Renal cortex interstitium (tissue), 11 donors: ENCODE measurements around the gene BAZ1A. TPM values are rescaled to one million over a fixed set of nuclear protein-coding genes. Genes with fewer than 3 reads are reported as not detected.
"Not testable (repeated sequence)": the region's sequence is repeated elsewhere in the genome, so short reads cannot be mapped to it uniquely, and the experiment has no call there.

Source experiments
- DNase-seq, 11 donors: peaks; one replicate each; pipeline ENCODE4 v3.0.0-alpha.2; 2013; ENCODE audit warnings: low read depth in 9 of 11, low spot score in 4 of 11; ENCODE audit errors: extremely low read depth in 1 of 11
- polyA plus RNA-seq, 3 donors: library from polyadenylated mRNA; unstranded; fragments of 120-200 nt; gene quantifications; one replicate each; pipeline ENCODE4 v1.2.1, GENCODE V29; 2013; ENCODE audit not compliant: insufficient read length in 3 of 3

BAZ1A gene
- polyA plus RNA-seq, 3 donors, result 25.2 to 29.7 (median 29.4) TPM

DNA sequence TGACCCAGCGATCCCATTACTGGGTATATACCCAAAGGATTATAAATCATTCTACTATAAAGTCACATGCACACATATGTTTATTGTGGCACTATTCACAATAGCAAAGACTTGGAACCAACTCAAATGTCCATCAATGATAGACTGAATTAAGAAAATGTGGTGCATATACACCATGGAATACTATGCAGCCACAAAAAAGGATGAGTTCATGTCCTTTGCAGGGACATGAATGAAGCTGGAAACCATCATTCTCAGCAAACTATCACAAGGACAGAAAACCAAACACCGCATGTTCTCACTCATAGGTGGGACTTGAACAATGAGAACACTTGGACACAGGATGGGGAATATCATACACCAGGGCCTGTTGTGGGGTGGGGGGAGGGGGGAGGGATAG, 76.3 kb downstream of the BAZ1A start:
- DNase-seq, result not testable (repeated sequence)

DNA sequence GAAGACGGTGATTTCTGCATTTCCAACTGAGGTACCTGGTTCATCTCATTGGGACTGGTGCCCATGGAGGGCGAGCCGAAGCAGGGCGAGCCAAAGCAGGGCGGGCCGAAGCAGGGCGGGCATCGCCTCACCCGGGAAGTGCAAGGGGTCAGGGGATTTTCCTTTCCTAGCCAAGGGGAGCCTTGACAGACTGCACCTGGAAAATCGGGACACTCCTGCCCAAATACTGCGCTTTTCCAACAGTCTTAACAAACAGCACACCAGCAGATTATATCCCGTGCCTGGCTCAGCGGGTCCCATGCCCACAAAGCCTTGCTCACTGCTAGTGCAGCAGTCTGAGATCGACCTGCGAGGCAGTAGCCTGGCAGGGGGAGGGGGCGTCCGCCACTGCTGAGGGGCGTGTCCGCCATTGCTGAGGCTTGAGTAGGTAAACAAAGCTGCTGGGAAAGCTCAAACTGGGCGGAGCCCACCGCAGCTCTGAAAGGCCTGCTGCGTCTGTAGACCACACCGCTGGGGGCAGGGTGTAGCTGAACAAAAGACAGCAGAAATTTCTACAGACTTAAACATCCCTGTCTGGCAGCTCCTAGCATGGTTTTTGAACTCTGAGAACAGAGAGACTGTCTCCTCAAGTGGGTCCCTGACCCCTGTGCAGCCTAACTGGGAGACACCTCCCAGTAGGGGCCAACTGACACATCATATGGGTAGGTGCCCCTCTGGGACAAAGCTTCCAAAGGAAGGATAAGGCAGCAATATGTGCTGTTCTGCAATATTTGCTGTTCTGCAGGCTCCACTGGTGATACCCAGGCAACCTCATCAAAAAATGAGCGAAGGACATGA, 77.2 kb downstream of the BAZ1A start:
- DNase-seq, result no peak

DNA sequence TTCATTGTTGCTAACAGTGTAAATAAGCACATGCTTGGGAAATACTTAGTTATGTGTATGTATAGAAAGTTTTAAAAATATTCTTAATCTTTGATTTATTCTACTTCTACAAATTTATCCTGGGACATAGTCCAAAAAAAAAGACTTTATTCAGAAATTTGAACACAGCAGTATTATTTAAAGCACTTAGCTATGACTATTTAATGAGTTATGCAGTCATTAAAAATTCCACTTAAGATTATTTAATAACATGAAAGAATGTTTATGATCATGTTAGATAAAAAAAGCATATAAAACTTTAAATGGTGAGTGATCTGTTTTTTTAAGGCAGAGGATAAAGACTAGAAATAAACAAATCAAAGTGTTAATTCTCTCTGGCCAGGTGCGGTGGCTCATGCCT, 78.3 kb downstream of the BAZ1A start:
- peak in 7 of 11 donors; percentile 0 to 31 (median 4) for DNase-seq

DNA sequence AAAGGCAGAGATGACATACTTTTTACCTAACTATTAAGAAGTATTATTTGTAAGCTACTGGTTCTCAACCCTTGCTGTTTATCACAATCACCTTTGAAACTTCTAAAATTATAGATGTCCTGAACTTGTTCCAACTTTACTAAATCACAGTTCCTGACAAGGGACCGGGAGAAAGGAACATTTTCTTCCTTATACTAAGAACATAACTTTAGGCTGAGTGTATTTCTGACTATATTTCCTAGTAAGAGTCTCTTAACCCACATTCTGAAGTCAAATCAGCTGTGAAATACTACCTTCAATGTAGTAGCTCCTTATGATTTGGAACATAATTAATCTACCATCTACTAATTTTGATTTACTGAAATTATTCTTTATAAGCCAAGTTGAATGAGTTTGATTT, 80.2 kb downstream of the BAZ1A start:
- no peak for DNase-seq

DNA sequence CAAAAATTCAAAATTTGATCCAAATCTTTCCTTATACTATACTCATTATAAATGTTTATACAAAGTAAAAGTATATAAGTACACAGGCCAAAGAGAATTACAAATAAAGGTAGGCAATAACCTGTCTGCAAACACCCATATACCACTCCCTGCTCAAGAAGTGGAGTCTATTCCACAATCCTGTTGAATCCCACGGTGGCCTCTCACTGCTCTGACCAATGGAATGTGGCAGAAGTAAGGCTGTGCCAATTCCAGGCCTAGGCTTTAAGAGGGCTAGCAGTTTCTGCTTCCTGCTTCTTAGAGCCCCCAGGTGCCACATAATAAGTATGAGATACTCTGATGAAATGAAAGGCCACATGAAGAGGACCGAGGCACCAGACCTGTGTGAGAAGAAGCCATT, 80.9 kb downstream of the BAZ1A start:
- DNase-seq, result no peak

DNA sequence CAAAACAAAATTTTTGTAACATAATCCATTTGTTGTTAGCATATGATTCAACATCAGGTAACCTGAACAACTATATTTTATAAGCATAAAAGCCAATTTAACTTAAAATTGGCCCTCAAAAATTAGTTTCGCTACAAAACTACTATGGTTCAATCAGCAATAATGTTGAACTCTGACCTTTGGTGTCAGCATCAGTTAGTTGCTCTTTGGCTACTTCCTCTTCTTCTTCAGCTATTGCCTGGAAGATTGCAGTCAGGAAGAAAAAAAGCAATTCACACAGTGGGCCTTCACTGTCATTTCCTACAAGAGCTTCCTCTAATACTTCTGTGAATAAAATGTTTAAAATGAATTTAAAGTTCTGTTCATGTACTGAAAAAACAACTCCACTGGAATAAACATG, 82.6 kb downstream of the BAZ1A start:
- DNase-seq, result no peak

DNA sequence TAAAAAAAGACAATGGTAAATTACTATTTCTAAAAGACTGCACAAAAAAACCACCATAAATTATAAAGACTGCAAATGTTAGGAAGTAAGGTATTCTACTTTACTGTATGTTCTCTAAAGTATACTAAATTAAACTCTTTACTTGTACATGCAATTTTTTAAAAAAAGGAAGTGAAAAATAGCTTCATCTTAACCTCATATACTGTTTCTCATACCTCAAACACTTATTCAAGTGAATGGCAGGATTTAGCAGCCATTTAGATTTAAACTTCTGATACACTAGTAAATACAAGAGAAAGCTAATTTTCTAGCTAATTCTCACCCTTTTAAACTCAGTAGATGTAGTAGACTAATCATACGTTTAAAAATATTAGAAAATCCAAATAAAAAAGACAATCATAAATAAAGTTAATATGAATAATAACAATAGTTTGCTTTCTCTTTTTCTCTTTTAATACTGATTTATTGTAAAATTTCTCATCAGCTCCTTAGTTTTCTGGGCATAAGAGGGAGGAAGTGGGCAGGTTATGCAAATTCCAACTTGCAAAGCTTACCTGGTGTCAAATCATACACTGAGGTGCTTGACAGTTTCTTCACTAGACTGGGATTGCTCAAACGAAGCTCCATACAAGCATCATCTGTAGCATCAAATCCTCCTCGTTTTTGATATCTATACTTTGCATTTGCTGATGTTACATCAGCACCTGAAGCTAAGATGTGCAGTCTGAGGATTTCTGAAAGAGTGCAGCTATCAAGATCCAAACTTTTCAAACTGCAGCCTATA, 89.7 kb downstream of the BAZ1A start:
- no peak for DNase-seq

DNA sequence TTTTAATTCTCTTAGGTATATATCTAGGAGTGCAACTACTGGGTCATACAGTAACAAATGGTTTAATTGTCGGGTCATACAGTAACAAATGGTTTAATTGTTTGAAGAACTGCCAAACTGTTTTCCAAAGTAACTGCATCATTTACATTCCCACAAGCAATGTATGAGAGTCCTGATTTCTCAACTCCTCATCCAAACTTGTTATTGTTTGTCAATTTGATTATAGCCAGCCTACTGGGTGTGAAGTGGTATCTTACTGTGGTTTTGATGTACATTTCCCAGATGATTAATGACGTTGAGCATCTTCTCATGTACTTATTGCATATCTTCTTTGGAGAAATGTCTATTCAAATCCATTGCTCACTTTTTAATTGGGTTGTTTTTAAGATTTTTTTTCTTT, 93.1 kb downstream of the BAZ1A start:
- DNase-seq, result no peak

DNA sequence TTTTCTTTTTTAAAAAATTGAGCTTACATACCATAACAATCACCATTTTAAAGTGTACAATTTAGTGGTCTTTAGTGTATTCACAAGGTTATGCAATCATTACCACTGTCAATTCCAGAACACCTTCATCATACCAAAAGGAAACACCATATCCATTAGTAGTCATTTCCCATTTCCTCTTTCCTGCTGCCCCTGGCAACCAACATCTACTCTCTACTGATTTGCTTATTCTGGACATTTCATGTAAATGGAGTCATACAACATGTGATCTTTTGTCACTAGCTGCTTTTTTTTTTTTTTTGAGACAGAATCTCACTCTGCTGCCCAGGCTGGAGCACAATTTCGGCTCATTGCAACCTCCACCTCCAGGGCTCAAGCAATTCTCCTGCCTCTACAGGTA, 93.9 kb downstream of the BAZ1A start:
- peak in 1 of 11 donors; percentile 1 for DNase-seq

DNA sequence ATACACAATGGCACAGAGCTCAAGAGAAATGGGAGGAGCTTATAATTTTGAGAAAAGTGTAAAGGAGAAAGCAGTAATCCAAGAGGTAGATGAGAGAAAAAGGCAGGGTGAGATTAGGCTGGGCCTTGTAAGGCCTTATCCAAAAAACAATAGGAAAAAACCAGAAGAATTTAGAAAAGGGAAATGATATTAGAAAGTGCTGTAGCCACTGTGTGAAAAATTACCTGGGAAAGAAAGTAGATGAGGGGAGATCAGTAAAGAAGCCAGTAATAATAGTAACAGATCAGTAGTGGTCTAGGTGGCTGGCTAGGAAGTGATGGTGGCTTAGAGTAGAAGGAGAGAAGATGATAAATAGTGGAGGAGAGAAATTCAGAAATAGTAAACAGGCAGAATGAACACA, 94.5 kb downstream of the BAZ1A start:
- no peak for DNase-seq

DNA sequence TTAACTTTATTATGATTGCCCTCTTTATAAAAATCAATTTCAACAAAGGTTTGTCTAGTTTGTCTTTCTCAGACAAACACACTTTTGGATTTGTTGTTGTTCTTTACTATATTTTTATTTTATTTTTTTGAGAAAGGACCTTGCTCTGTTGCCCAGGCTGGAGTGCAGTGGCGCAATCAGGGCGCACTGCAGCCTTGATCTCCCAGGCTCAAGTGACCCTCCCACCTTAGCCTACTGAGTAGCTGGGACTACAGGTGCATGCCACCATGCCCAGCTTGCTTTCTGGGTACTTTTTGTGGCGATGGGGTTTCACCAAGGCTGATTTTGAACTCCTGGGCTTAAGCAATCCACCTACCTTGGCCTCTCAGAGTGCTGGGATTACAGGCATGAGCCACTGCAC, 96.4 kb downstream of the BAZ1A start:
- no peak for DNase-seq

DNA sequence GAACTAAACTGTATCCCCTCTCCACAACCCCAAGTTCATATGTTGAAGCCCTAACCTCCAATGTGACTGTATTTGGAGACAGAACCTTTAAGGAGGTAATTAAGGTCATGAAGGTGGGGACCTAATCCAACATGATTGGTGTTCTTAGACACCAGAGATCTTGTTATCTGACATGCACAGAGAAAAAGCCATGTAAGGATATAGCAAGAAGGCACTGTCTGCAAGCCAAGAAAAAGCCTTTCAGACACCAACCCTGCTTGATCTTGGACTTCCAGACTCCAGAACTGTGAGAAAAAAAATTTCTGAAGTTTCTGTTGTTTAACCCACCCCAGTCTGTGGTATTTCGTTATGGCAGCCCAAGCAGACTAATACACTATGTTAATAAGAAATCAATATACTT, 98.5 kb downstream of the BAZ1A start:
- DNase-seq, result no peak

DNA sequence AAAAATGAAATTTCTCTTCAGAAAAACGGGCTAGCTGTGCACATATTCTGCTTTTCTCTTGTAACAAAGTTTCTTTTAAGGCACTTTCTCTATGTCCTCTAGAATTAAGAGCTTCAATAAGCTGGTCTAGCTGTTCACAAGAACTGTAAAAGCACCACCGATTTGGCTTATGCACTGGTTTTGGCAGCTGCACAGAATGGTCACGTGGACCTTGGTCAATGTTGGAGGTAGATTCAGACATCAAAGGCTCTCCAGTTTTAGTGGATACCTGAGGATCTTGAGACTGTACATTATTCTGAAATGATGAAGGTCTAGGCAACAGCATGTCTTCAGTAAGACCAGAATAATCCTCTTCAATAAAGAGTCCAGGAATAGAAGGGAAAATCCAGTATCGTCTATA, 99.2 kb downstream of the BAZ1A start:
- no peak for DNase-seq

DNA sequence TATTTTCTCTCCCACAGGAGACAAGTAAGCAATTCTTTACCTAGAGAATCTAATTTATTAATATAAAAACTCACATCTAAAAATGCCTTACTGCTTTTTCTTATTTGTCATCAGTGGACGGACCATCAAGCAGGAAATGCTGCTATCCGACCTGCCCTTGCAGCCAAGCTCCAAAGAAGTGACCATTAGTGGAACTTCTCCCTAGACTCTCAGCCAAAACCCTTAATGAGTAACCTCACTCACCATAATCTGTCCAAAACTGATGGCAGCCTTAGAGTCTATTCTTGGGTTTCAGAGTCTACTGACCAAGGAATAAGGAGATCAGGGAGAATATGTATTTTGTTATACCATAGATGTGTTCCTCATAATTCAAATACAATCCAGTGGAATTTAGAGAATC, 99.8 kb downstream of the BAZ1A start:
- DNase-seq, result no peak

DNA sequence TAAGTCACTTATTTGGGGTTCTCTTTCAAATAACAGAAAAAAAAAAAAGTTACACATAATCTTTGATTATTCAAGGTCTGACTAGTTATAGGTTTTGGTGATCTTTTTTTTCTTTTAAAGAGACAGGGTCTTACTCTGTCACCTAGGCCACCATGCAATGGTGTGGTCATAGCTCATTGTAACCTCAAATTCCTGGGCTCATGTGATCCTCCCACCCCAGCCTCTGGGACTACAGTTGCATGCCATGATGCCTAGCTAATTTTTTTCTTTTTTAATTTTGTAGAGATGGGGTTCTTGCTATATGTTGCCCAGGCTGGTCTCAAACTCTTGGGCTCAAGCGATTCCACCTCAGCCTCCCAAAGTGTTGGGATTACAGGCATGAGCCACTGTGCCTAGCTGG, 104.3 kb downstream of the BAZ1A start:
- no peak for DNase-seq

DNA sequence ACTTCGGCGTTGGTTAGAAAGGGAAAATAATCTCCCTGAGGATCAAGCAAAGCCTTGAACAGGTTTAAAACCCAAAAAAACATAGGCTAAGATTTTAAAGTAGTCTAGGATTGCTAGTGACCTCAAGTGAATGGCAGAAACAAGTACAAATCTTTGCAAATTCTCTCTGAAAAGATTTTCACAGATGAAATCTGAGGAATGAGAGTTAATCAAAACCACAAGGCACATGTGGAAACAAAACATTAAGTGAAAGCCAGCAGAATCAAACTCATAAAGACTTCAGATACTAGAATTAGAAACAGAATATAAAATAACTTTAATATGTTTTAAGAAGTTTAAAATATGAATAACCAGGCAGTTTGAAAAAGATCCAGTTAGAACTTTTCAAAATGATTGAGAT, 108.6 kb downstream of the BAZ1A start:
- no peak for DNase-seq

DNA sequence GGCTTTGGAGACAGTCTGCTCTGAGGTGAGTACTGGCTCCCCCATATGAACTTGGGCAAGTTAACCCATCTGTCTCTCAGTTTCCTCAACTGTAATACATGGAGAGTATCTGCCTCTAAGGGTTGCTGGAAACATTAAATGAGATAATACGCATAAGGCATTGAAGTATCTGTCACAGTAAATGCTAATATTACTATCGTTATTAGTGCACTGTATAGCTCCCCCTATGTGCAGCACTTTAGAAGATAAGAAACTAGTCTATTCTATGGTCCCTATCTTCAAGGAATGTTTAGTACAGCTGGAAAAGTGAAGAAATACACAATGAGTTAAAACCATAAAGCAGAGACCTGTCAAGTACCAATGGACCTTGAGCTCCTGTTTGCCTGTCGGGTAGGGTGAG, 109.1 kb downstream of the BAZ1A start:
- DNase-seq, result no peak

DNA sequence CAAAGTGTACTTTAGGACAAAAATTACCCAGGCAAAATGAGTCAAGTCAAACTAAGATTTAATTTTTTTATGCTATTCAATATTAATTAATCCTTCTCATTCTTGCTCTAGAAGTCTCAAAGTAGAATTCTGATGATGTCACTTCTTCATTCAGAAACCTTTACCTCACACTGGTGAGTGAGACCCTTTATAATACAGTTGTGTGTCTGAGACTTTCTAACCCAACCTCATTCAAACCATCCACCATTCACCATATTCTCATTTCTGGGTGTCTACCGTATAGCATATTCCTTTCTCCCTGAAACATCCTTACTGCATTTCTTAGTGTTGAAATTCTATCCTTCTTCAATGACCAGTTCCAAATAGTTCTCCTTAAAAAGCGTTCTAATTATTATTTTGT, 119.9 kb downstream of the BAZ1A start:
- no peak for DNase-seq

DNA sequence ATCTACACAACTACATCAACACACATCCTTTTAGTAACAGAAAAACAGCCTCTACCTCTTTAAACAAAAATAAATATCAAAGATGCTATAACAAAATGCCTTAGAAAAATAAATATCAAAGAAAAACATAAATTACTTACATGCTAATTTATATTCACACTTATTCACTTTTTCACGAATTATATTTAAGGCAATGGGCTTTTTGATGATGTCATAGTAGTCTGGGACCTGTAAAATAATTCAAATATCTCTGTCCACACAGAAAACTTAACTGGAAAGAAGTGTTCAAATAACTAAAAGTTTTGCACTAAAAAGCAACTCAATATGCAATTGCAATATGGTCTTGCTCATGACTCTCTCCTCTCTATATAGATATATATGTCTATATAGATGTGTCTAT, 120.5 kb downstream of the BAZ1A start:
- no peak for DNase-seq

DNA sequence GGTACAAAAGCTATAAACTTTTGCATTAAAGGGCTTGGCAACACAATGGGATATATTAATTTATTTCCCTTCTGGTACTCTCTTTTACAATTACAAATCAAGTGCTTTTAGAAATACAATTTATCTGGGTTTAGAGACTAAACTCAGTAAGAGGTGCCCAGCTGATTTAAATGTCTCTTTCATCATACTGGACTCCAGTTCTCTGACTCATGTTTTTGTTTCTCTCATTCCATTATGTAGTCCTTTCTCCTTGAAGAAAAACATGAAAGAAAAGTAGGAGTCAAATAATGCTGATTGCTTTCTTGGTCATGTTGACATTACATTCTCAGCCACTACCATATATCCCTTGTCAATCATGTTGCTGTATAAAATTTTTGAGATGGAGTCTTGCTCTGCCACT, 124.5 kb downstream of the BAZ1A start:
- DNase-seq, result no peak

DNA sequence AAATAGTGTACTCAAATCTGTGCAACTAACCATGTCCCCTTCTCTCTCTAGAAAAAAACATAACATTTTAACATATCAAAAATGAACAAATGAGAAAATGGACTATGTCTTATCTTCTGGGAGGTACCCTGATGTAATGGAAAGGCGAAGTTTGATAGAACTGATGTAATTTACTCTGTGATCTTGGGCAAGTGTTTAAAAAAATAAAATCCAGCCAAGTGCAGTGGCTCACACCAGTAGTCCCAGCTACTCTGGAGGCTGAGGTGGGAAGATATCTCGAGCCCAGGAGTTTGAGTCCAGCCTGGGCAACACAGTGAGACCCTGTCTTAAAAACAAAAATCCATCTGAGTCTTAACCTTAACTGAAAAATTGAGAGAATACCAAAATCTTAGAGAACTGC, 124.9 kb downstream of the BAZ1A start:
- no peak for DNase-seq
